NCI-H1417 treated with DMSO at 0.1 percent for 48 hours (cell line): Measurements from ENCODE around the gene CCT6B.
"Not testable (repeated sequence)": the region's sequence is repeated elsewhere in the genome, so short reads cannot be mapped to it uniquely, and the experiment has no call there.

Experiments used
- DNase-seq: peaks from one replicate; lab custom pipeline; 2025; lab: John Stamatoyannopoulos, UW

The CCT6B gene

DNA sequence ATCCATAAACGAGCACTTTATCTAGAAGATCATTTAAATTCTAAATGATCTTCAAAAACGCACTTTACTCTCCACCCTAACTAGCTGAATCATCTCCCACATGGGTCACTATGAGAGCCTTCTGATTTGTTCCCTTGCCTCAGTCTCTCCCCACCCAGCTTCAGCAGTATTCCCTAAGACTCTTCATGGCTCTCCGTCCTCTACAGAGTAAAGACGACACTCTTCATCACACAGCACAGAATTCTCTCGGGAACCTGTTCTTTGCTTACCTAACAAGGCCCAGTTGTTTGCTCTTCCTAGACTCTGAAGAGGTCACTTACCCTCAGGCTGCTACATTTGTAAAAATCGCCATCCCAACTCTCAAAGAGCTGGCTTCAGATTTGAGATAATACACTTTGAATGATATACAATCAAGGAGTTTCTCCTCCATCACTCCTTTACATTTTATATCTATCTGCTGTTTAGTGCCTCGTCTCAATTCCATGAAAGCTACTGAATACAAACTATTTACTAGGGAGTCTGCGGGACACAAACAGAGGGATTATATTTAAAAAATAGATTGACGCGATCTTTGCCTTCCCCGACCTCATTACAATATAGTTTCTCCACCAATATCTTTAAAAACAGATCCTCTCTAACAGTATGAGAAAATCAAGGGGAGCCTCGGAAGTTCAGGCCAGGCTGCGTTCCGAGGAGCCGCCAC lies 18.5 kb upstream of the CCT6B start:
- no peak for DNase-seq

DNA sequence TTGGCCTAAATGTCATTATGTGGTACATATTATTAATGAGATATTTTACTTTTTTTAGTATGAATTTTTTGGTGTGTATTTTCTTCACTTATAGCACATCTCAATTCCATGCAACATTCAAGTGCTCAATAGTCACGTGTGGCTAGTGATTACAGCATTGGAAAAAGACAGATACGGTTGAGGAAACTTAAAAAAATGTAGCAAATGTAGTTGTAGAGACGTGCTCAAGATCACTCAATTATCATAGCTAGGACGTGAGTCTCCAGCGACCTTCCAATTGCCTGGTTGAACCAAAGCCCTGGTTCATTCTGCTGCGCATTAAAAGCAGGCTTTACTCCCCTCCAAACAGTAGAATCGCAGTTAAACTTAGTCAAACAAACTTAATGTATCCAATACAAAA lies 17.9 kb upstream of the CCT6B start:
- no peak for DNase-seq

DNA sequence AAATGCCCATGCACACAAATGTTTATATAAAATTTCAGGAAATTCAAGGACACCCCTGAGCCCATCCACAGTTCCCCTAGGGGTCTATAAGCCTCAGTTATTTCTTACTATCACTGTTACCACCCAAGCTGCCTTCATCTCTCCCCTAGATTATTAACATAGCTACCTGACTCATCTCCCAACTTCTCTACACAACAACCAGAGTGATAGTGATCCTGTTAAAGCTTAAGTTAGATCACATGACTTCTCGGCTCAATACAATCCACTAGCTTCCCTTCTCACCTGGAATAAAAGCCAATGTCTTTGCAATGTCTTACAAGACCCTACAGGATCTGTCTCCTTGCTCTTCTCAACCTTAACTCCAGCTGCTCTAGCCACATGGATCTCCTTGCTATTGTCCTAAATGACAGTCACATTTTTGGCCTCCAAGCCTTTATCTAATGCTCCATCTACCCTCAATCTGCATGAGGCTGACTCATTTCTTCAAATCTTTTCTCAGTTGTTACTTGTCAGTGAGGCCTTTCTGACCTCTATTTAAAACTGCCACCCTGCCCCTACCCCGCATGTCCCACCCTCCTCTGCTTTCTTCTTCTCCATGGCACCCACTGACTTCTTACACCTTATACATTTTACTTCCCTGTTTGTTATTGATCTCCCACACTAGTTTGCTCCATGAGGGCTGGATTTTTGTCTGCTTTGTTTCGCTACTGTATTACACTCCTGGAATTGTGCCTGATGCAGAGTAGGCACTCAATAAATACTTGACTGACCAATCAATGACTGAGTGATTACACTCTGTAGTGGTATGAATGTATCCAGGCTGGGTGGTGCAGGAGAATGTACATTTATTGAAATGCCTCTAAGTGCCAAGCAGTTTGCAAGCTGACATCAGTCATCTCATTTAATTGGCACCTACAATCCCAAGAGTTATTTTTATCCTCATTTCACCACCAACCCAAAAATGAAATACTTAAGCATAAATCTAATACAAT lies 13.8 kb upstream of the CCT6B start:
- no peak for DNase-seq

DNA sequence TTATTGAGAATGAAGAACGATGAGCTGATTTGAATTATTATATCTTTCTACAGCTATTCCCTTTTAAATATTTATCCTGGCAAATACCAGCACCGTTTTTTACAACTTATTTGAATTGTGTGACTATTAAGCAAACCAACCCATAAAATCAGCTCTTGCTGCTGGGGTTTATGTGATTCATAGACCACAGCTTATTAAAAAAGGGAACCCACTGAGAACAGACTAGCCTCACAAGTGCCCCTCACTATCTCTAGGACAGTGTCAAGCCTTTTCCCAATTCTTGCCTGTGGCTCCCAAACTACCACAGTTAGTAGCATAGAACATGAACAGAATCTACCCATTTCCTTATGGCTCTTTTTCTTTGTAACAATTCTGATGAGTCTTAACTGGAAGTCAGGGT lies 12.9 kb upstream of the CCT6B start:
- no peak for DNase-seq

DNA sequence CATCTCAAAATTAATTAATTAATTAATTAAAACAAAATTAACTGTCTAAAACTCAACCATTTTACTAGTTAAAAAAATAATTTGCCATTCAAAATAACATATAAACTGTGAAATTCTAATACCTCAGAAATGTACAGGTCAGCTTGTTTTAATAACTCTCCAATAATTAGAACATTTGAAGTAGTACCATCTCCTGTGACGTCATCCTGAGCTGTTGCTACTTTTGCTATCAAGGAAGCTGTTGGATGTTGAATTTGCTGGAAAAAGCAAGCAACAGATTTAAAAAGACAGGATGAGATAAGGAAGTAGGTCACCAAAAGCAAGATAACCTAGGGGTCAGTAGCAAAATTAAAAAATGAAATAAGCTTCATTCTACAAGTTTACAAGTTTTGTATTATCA lies 2.8 kb downstream of the CCT6B start:
- DNase-seq = no peak

DNA sequence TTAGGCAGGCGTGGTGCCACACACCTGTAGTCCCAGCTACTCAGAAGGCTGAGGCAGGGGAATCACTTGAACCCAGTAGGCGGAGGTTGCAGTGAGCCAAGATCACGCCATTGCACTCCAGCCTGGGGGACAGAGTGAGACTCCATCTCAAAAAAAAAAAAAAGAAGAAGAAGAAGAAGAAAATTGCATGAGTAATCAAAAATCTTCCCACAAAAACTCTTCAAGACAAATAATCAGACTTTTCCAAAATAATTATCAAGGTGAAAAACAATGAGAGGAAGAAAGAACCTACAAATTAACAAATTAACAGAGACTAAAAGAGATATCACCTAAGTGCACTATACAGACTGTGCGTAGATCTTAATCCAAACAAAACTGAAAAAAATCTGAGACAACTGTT lies 10.5 kb downstream of the CCT6B start:
- not testable (repeated sequence) for DNase-seq

DNA sequence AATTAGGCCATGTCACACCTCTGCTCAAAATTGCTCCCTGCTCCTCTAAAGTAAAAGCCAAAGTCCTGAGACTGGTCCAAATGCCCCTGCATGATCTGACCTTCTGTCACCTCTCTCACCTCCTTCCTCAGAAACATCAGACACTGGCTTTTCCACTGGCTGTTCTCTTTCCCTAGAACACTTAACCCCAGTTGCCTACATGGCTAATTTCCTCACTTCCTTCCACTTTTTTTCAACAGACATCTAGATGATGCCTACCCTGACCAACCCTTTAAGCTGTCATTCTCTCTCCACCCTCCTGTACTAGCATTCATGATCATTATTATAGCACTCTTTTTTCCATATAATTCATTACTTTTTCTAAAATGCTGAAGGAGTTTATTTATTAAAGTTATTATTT lies 31.0 kb downstream of the CCT6B start:
- no peak for DNase-seq

DNA sequence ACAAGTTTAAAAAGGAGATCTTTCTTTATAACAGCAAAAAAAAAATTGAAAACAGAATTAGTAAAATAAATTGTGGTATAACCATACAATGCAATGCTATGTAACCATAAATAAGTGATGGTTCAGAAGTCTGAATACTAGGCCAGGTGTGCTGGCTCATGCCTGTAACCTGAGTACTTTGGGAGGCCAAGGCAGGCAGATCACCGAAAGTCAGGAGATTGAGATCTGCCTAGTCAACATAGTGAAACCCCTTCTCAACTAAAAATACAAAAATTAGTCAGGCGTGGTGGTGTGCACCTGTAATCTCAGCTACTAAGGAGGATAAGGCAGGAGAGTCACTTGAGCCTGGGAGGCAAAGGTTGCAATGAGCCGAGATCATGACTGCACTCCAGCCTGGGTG lies 34.6 kb downstream of the CCT6B start:
- no peak for DNase-seq

DNA sequence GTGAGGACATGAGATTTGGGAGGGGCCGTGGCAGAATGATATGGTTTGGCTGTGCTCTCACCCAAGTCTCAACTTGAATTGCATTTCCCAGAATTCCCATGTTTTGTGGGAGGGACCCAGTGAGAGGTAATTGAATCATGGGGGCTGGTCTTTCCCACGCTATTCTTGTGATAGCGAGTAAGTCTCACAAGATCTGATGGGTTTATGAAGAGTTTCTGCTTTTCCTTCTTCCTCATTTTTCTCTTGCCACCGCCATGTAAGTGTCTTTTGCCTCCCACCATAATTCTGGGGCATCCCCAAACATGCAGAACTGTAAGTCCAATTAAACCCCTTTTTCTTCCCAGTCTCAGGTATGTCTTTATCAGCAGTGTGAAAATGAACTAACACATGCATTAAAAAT lies 40.6 kb downstream of the CCT6B start:
- no peak for DNase-seq

DNA sequence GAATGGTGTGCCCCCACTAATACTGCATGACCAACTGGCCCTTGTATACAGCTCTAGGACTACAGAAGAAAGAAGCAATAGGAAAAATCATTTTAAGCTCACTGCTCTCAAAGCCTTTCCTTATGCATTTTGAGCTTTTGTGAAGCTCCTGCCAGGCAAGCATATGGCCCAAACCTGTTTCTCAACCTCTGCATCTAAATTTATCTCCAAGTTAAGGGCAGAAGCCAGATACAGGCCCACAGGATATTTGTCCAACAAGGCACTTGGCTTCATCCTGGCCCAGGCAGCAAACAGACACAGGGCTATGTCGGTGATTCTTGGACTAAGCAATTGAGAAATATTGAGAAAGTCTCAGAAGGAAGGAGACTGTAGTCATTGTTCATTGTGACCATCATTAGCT lies 43.9 kb downstream of the CCT6B start:
- DNase-seq = no peak

DNA sequence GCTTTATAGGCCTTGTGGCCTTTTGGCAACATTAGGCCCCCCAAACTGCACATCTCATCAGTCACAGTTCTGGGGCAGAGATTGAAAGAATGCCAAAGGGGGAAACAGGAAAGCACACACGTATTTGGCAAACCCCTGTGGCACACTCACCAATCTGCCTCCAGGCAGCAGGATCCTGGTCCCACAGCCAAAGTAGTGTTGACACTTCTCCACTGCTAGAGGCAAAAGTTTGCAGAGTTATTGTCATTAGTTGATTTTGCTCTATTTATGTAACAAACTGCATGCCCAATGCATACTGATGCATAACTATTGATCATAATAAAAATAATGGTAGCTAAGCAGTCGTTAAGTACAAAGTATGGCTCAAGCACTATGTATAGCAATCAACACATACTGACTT lies 45.1 kb downstream of the CCT6B start:
- no peak for DNase-seq

DNA sequence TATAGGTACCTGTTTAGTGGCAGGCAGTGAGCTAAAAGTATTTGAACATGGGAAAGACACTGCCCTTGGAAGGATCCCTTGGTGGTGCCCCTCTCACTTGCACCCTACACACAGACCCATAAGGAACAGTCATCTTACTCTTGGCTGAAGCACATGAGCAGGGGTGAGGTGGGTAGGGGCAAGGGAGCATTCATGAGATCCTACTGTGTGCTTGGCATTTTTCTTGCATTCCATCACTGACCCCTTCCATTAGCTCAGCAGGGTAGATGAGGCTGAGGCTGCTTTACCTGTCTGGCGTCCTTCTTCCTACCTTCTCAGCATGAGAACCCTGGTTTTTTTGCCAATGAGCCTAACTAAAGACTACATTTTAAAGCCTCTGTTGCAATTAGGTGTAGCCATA lies 48.3 kb downstream of the CCT6B start:
- DNase-seq = no peak

DNA sequence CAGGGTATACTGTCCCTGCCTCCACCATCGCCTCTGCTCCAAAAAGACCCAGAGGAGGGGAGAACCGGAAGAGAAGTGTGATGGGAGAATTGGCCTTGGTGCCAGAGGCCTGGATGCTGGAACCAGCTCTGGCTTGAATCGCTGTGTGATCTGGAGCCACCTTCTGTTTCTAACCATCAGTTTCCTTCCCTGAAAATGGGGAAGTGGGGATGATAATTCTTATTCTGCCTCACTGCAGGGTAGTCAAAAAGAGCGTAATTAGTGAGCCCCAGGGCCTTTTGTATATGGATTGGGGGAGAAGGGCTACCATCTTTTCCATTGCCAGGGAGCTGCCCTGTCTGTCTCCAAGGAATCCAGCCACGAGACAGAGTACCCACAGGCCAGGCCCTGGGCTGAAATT lies 52.2 kb downstream of the CCT6B start:
- no peak for DNase-seq

DNA sequence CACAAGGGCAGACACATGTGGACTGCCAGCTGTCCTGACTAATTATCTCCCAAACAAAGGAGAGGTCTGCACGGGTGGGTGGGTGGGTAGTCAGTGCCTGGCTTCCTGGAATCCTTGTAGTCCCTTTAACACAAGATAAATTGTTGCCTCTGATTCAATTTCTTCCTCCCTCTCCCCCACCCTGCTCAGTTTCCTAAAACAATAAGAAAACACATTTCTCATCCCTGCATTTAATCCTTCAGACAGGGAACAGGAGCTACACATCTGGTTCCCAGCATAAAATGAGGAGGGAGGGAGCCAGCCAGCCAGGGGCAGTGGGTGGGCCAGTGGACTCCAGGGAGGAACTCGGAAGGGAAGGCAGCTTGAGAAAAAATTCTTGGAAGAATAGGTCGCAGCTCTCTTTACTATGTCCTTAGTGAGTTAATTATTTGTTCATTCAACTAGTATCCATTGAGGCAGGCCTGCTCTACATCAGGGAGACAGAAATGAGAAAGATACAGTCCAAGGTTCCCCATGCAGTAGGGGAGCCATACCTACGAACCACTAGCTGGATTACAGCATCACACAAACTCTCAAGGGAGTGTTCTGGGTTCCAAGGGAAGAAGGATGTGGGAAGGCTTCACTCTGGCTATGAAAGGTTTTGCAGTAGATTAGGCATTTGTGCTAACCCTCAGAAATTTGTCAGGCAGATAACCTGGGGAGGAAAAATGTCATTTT lies 58.3 kb downstream of the CCT6B start:
- no peak for DNase-seq

DNA sequence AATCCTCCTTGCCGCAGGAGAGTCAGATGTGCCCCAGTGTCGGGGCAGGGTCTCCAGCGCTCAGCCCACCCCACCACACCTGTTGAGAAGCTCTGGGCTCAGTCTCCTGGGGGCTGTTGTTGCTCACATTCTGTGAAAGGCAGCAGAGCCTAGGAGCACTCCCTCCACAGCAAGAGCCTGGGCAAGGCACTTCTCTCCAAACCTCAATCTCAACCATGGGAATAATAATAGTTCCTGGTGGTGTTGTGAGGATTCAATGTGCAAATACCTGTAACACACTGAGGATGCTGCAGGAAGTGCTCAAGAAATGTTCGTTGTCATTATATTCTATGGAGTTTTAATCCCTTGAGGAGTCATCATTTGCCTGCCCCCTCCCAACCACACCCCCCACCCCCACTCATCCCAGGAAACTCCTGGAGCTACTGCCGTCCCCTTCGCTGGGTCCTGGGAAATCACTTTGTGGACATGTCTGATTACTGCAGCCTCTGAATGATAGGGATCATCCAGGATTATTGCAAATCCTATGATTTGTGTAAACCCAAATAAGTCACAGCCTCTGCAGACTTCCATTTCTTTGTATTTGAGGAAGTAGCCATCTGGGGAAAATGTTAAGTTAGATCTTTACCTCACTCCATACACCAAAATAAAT lies 61.5 kb downstream of the CCT6B start:
- DNase-seq = no peak

DNA sequence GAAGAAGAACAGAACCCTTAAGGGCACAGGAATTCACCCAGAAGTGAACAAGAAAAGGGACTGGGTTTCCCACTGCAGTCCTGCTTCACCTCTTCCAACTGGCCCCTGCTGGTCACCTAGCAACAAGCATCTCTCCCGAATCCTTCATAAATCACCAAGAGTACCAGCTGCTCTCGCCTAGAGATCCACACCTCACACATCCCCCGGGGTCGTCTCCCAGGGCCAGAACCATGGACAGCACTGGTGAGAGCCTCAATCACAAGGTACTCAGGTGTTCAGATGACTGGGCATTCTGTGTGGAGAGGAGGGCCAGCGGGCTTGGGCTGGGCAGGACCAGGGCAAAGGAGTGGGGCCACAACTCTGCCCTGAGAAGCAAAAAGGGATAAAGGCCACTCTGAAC lies 65.9 kb downstream of the CCT6B start:
- no peak for DNase-seq

DNA sequence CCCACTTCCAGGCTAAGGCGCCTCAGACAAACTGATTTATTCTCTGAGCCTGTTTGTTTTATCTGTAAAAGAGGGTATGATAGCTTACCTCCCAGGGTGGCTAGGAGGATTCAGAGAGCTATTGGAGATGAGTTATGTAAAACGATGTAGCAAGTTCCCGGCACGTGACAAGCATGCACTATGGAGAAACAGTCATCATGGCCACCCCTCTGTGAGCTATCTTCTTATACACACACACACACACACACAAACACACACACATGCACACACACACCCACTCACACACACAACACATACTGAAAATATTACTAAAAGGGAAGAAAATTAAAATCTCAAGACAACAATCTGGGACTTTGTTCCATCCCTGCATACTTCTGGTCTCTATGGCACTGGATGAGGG lies 66.3 kb downstream of the CCT6B start:
- DNase-seq = no peak

DNA sequence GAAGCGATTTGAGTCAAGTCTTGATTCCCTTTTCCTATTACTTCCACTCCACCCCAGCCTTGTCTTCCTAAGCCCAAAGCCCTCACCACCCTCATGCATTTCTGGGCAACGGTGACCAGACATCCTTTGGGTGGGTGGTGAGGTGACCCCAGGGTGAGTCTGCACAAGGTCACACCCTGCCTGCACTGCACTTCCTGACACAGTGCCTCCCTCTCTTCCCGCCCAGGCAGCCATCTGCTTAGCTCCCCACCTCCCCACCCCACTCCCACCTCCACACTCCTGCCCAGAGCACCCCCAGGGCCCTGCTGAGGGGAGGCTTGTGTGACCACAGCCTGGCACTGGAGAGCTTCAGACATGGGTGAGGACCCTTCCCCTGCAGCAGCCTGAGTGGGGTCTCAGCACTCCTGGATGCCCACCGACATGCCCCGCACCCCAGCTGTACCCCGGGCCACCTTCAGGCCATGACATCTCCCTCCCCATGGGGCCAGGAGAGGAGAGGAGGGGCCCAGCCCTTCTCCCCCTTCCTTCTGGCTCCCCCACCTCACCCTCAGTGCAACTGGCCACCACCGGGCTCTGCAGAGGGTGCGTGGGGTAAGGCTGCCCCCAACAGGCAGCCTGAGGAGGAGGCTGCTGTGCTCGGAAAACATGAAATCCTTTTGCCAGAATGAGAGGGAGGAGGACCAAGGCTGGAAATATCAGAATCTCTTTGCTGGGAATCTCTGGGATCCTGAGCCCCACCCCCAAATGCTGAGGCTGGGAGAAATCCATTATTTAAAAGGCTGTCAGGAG lies 68.6 kb downstream of the CCT6B start:
- no peak for DNase-seq

DNA sequence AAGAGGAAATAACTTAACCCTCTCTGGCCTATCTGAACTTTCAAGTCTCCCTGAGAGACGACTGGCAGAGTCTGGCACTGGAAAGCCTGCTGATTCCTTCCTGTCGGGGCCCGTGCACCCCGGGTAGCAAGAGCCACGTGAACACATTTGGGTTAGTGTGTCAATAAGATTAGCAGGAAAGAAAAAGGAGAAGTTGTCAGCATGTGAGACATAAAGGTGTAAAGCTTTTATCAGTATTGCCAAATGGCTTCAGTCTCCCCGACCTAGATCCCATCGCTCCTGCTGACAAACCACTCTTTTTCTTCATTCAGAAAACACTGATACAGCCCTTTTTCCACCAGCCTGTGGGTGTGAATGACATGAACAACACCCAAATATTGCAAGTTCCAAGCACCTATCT lies 74.4 kb downstream of the CCT6B start:
- DNase-seq = no peak

DNA sequence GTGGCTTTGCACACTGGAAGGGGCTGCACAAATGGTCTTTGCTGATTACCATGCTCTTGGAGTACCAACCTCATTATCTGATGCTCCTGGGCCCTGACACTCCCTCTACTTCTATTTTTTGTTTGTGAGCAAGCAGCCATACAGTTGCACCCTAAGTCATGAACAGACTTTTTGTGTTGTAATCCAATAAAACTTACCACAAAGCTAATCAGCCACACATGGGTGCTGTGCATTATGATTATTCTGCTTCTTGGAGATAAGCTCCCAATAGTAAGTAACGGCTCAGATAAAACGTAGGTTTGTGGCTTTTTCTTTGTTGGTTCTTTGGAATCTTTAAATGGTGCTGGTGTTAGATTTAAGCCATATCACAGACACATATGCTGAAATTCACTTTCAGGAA lies 76.2 kb downstream of the CCT6B start:
- no peak for DNase-seq

DNA sequence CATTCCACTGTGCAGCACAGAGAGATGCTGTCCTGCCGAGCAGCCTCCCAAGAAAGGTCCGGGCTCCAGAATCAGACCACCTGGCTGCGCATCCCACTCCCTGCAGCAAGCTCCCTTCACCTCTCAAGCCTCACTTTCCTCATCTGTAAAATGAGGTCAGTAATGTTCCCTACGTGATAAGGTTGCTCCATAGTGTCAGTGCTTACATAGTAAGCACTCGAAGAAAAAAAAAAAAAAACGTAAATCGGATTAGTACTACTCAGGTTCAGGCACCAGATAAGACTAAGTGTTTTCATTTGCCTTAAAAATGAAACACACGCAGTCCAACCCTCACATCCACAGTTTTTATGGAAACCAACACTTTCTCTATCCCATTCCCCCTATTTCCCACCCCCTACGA lies 76.7 kb downstream of the CCT6B start:
- DNase-seq = no peak
